Mammary epithelial cell (primary cell): ENCODE data around the gene CPA2.

Experiments
- CTCF ChIP-seq, 2 donors: IDR thresholded peaks in 1 of 2; conservative IDR thresholded peaks in 1 of 2; 2 replicates each; pipeline ENCODE4 v1.5.1; 2011 to 2012; ENCODE audit warnings: inconsistent platforms in 2 of 2, low read length in 2 of 2, mild to moderate bottlenecking in 2 of 2, control low read depth in 1 of 2, low read depth in 1 of 2; ENCODE audit not compliant: insufficient read depth in 1 of 2; ENCODE audit errors: extremely low read depth in 1 of 2
- EZH2 ChIP-seq: IDR thresholded peaks from 2 replicates; pipeline ENCODE4 v1.6.1; 2012; ENCODE audit warnings: low read length, inconsistent platforms, borderline replicate concordance

DNA sequence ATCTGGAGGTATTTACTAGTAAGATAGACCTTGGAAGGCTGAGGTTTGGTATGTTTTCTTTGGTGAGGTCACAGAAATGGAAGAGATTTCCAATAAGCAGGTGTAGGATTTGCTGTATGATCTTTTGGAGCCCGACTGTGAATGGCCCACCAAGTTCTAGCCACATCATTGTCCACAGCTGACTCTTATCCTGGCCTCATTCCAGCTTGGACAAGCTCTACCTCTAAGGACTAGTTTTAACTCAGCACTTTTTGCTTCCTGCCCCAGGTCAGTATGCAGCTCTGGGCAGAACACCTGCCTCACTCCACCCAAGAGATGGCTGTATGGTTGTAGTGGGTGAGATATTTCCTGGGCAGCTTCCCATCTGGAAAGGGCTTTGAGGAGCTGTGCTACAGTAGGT, 20.2 kb downstream of the CPA2 start:
- no peak for TF ChIP-seq CTCF (conservative IDR thresholded peaks at IDR 0.05 in 1 of 2, IDR thresholded peaks at IDR 0.05 in 1 of 2; ENCODE audit: extremely low read depth in 1 of 2, insufficient read depth in 1 of 2, low read depth in 1 of 2, low read length in 2 of 2)
- no peak for TF ChIP-seq EZH2
